Measurements from ENCODE around the gene NEBL.

Gene NEBL

GRCh38 chr10:20745556-20746375, 151.3 kb downstream of the NEBL start:
- DNase-seq (ENCODE audit: low spot score), result no peak
- TF ChIP-seq CTCF (IDR thresholded peaks at IDR 0.05; ENCODE audit: extremely low read depth, missing control alignments), result no peak

DNA sequence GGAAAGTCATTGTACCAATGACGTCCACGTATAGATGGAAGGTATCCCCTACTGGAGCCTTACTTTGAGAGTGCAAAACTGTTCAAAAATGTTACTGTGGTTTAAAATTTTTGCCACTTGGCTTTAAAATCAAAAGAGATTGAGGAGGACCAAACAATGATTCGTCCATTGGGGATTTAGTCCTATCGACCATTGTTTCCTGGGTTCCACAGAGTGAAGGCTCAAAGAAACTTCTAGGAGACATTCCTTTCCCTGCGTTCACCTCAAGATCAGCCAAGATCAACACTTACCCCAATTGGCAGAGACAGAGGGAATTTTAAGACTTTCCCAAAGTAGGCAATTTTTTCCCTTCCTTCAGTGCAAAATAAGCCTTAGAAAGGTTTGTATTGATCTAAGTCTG, 152.3 kb downstream of the NEBL start:
- no peak for TF ChIP-seq CTCF (IDR thresholded peaks at IDR 0.05; ENCODE audit: extremely low read depth, missing control alignments)
- no peak for DNase-seq (ENCODE audit: low spot score)

GRCh38 chr10:20743942-20744341, 153.2 kb downstream of the NEBL start:
- DNase-seq (ENCODE audit: low spot score), result no peak
- TF ChIP-seq CTCF (IDR thresholded peaks at IDR 0.05; ENCODE audit: extremely low read depth, missing control alignments), result no peak

GRCh38 chr10:20742737-20743541, 154.2 kb downstream of the NEBL start:
- TF ChIP-seq CTCF (IDR thresholded peaks at IDR 0.05; ENCODE audit: extremely low read depth, missing control alignments), result no peak
- DNase-seq (ENCODE audit: low spot score), result no peak

- no peak for TF ChIP-seq CTCF (IDR thresholded peaks at IDR 0.05; ENCODE audit: extremely low read depth, missing control alignments)
- no peak for DNase-seq (ENCODE audit: low spot score)
Measured at GRCh38 chr10:20740120-20740519, 157.0 kb downstream of the NEBL start.

- no peak for TF ChIP-seq CTCF (IDR thresholded peaks at IDR 0.05; ENCODE audit: extremely low read depth, missing control alignments)
- DNase-seq (ENCODE audit: low spot score), result no peak
Measured at GRCh38 chr10:20737107-20737506, 160.0 kb downstream of the NEBL start.

Measured in GM20000 (cell line).